RWPE2 (cell line): ENCODE measurements around the gene SOX12.

Source experiments
- ATAC-seq: fragments of 200-7000 bp; cut with Tn5 transposase; 3 replicates; pipeline ENCODE4 v1.9.1; 2021; ENCODE audit warnings: low read depth
- DNase-seq: peaks from one replicate; pipeline ENCODE4 v3.0.0-alpha.2; 2020; ENCODE audit warnings: low spot score
- H3K27ac ChIP-seq: fragments of 450-650 bp; 2 replicates; pipeline ENCODE4 v1.5.1; 2017; ENCODE audit warnings: mild to moderate bottlenecking; ENCODE audit not compliant: poor library complexity, severe bottlenecking
- H3K27me3 ChIP-seq: fragments of 250-450 bp; sonication (Bioruptor Pico); 2 replicates; pipeline ENCODE4 v1.5.1; 2021; ENCODE audit warnings: mild to moderate bottlenecking, moderate library complexity; ENCODE audit not compliant: insufficient read depth, poor library complexity, severe bottlenecking
- H3K36me3 ChIP-seq: fragments of 250-450 bp; sonication (Bioruptor Pico); 2 replicates; pipeline ENCODE4 v1.5.1; 2020; ENCODE audit warnings: low read depth, mild to moderate bottlenecking, moderate library complexity
- H3K4me1 ChIP-seq: fragments of 250-450 bp; sonication (Bioruptor Pico); 2 replicates; pipeline ENCODE4 v1.5.1; 2021; ENCODE audit warnings: mild to moderate bottlenecking, moderate library complexity; ENCODE audit not compliant: insufficient read depth, poor library complexity, severe bottlenecking
- H3K4me3 ChIP-seq: fragments of 250-450 bp; sonication (Bioruptor Pico); 2 replicates; pipeline ENCODE4 v1.5.1; 2021; ENCODE audit warnings: mild to moderate bottlenecking, moderate library complexity; ENCODE audit not compliant: severe bottlenecking
- H3K9me3 ChIP-seq: fragments of 250-450 bp; sonication (Bioruptor Pico); 2 replicates; pipeline ENCODE4 v1.5.1; 2021; ENCODE audit warnings: mild to moderate bottlenecking, moderate library complexity; ENCODE audit not compliant: severe bottlenecking
- TF ChIP-seq, protein P1 (sequence below): fragments of 450-650 bp; IDR thresholded peaks from one replicate; pipeline ENCODE4 v1.5.1; 2017; ENCODE audit warnings: mild to moderate bottlenecking, moderate library complexity; ENCODE audit not compliant: poor library complexity, severe bottlenecking

Gene SOX12

DNA sequence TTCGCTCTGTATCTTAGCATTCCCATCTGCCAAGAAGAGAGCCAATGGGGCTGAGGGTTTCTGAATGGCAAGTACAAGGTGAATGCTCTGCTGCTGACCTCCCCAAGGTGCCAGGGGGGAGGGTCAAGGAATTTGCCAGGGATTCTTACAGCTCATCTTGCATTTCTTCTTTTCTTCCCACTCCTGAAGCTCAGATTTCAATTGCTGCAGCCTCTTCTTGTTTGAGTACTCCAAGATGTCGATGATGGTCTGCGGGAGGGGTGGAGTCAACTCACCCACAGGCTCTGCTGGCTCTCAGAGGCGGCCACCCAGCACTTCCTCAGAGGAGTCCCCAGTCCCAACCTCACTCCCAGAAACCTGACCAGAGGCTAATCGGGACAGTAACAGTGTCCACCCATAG is 47.2 kb upstream of the SOX12 start:
- H3K27me3 ChIP-seq, result no peaks in the 10 kb centered on the region
- DNase-seq (no peak), ATAC-seq (no peak)
- no peak overlapping the region for H3K4me3 ChIP-seq
- H3K27ac ChIP-seq, result no peak overlapping the region
- H3K36me3 ChIP-seq, result no peaks in the 10 kb centered on the region
- TF ChIP-seq, protein P1, sequence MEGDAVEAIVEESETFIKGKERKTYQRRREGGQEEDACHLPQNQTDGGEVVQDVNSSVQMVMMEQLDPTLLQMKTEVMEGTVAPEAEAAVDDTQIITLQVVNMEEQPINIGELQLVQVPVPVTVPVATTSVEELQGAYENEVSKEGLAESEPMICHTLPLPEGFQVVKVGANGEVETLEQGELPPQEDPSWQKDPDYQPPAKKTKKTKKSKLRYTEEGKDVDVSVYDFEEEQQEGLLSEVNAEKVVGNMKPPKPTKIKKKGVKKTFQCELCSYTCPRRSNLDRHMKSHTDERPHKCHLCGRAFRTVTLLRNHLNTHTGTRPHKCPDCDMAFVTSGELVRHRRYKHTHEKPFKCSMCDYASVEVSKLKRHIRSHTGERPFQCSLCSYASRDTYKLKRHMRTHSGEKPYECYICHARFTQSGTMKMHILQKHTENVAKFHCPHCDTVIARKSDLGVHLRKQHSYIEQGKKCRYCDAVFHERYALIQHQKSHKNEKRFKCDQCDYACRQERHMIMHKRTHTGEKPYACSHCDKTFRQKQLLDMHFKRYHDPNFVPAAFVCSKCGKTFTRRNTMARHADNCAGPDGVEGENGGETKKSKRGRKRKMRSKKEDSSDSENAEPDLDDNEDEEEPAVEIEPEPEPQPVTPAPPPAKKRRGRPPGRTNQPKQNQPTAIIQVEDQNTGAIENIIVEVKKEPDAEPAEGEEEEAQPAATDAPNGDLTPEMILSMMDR, result no peak
- no peaks in the 10 kb centered on the region for H3K4me1 ChIP-seq
- no peaks in the 10 kb centered on the region for H3K9me3 ChIP-seq

DNA sequence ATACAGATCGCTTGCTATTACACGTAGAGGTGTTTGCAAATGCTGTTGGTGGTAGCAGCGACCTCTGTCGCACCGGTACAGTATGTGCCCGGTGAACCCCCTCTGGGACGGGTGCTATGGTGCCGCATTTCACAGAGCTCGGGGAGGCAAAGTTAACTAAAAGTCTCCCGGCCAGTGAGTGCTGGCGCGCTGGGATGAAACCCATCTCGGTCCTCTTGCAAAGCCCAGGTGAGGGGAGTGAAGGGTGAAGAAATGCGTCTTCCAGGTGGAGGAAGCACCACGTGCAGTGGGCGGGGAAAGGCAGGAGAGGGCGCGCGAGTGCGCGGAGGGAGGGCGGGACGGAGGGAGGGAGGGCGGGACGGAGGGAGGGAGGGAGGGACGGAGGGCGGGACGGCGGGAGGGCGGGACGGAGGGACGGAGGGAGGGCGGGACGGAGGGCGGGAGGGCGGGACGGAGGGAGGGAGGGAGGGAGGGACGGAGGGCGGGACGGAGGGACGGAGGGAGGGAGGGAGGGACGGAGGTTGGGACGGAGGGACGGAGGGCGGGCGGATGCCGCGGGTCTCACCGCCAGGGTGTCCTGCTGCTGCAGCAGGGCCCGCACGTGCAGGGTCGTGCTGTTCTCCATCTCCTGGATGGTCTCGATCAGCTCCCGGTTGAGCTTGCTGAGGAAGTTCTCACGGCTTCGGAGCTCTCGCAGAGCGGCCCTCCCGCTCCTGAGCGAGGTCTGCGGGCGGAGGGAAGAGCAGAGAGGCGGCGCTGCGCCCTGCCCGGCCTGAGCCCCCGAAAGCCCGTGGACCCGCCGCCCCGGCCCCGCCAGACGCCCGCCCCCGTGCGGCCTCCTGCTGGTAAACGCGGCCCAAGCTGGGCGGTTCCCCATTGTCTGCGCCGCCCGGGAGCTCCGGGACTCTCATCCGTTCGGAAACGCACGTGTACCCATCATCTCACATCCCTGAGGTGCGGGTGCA is 46.5 kb upstream of the SOX12 start:
- no peaks in the 10 kb centered on the region for H3K36me3 ChIP-seq
- H3K9me3 ChIP-seq, result no peaks in the 10 kb centered on the region
- H3K27me3 ChIP-seq, result no peaks in the 10 kb centered on the region
- H3K27ac ChIP-seq, result no peak overlapping the region
- no peak overlapping the region for H3K4me3 ChIP-seq
- TF ChIP-seq, protein P1, result peak; percentile 40
- H3K4me1 ChIP-seq, result no peaks in the 10 kb centered on the region
- ATAC-seq (peak; percentile 70), DNase-seq (no peak)

DNA sequence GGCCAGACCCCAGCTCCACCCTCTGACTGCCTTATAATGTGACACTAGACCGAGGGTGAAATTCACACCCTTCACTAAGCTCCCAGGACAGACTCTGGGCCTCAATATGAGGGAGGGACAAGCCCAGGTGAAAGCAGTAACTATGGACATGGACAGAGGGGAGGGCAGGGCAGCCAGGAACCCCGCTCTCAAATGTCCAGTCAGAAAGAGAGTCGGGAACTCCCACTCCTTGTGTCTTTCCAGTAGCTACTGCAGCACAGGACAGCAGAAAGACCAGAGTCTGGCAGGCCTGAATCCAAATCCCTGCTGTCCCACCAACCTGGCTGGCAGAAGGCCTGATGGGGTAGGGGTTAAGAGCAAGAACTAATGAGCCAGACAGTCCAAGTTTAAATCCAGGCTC is 41.2 kb upstream of the SOX12 start:
- TF ChIP-seq, protein P1, result no peak
- DNase-seq, result no peak
- H3K36me3 ChIP-seq, result no peaks in the 10 kb centered on the region
- no peak for ATAC-seq
- H3K27ac ChIP-seq, result no peak overlapping the region
- H3K4me3 ChIP-seq, result no peak overlapping the region
- no peaks in the 10 kb centered on the region for H3K27me3 ChIP-seq
- no peaks in the 10 kb centered on the region for H3K9me3 ChIP-seq
- H3K4me1 ChIP-seq, result no peaks in the 10 kb centered on the region

DNA sequence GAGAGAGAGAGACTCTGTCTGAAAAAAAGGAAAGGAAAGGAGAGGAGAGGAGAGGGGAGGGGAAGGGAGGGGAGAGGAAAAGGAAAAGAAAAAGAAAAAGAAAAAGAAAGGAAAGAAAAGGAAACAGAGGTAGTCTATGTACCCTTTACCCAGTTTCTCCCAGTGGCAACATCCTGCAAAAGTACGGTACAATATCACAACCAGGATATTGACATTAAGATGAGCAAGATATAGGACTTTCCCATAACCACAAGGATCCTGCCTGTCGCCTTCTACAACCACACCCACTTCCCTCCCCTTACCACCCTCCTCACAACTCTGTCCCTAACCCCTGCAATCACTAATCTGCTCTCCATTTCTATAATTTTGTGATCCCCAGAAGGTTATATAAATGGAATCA is 38.8 kb upstream of the SOX12 start:
- ATAC-seq, result no peak
- no peak overlapping the region for H3K4me3 ChIP-seq

More for the DNA sequence above, 38.8 kb upstream of the SOX12 start:
- Histone ChIP-seq H3K36me3 (no peaks in the 10 kb centered on the region), H3K9me3 (no peaks in the 10 kb centered on the region), H3K27me3 (no peaks in the 10 kb centered on the region), H3K4me1 (peaks cover 4% of the 10 kb centered on the region), H3K27ac (no peak overlapping the region)
- TF ChIP-seq, protein P1, result no peak
- DNase-seq, result no peak
